Stimulated activated CD4-positive, alpha-beta T cell treated with anti-CD3 and anti-CD28 coated beads, Interleukin-2, amount 100 ng/mL, for 4 hours (primary cell): Measurements from ENCODE around the gene HMBS.
"Not testable (repeated sequence)": the region's sequence is repeated elsewhere in the genome, so short reads cannot be mapped to it uniquely, and the experiment has no call there.

ENCODE experiments used
- DNase-seq: peaks from one replicate; pipeline ENCODE4 v3.0.0-alpha.2; 2020; ENCODE audit warnings: low read depth

Gene HMBS

GRCh38 chr11:119100994-119101758, 16.5 kb downstream of the HMBS start:
- DNase-seq: no peak

- peak; percentile 76 for DNase-seq
These were observed 17.2 kb downstream of the HMBS start, which contains the start of gene DPAGT1 for GRCh38 chr11:119101759-119102423. Gene DPAGT1, minus strand, starts transcription at chr11:119101853. Its CDS starts 198 bp downstream, at chr11:119101655.

- DNase-seq: not testable (repeated sequence)
These were observed 18.5 kb downstream of the HMBS start for GRCh38 chr11:119103161-119103664.

GRCh38 chr11:119103793-119104192, 19.1 kb downstream of the HMBS start:
- no peak for DNase-seq

- DNase-seq: peak; percentile 88
These were observed 22.2 kb downstream of the HMBS start, which contains the start of gene C2CD2L for GRCh38 chr11:119106564-119107537. Gene C2CD2L, plus strand, starts transcription at chr11:119107344. Its CDS starts 398 bp downstream, at chr11:119107742.

GRCh38 chr11:119107538-119108145, 23.0 kb downstream of the HMBS start:
- DNase-seq: no peak

GRCh38 chr11:119108146-119108856, 23.6 kb downstream of the HMBS start:
- DNase-seq: no peak

GRCh38 chr11:119108857-119109221, 24.2 kb downstream of the HMBS start:
- no peak for DNase-seq

GRCh38 chr11:119109843-119110242, 25.2 kb downstream of the HMBS start:
- DNase-seq: no peak

- no peak for DNase-seq
These were observed 25.8 kb downstream of the HMBS start for GRCh38 chr11:119110439-119110838.

- no peak for DNase-seq
These were observed 26.8 kb downstream of the HMBS start for GRCh38 chr11:119111361-119111925.

GRCh38 chr11:119112314-119113020, 27.8 kb downstream of the HMBS start:
- DNase-seq: no peak

- DNase-seq: no peak
These were observed 29.0 kb downstream of the HMBS start for GRCh38 chr11:119113716-119114115.

GRCh38 chr11:119114351-119114750, 29.7 kb downstream of the HMBS start:
- DNase-seq: no peak

- no peak for DNase-seq
These were observed 31.0 kb downstream of the HMBS start for GRCh38 chr11:119115484-119116234.

GRCh38 chr11:119116235-119116594, 31.5 kb downstream of the HMBS start:
- DNase-seq: no peak

GRCh38 chr11:119116601-119117000, 31.9 kb downstream of the HMBS start:
- no peak for DNase-seq

- no peak for DNase-seq
These were observed 32.5 kb downstream of the HMBS start for GRCh38 chr11:119117004-119117706.

- DNase-seq: no peak
These were observed 33.5 kb downstream of the HMBS start for GRCh38 chr11:119118227-119118626.
